Subcutaneous abdominal adipose tissue (tissue), 5 donors: ENCODE results near the gene DCHS1.

Experiments used
- H3K27ac ChIP-seq: one replicate; pipeline ENCODE4 v1.7.0; 2013; ENCODE audit warnings: low read depth, mild to moderate bottlenecking, inconsistent platforms, low read length, moderate library complexity
- H3K27me3 ChIP-seq, 5 donors: one replicate each; pipeline ENCODE4 v1.7.0; 2013; ENCODE audit warnings: low read length in 5 of 5, inconsistent platforms in 1 of 5; ENCODE audit not compliant: control insufficient read depth in 5 of 5, insufficient read depth in 4 of 5
- H3K36me3 ChIP-seq, 5 donors: one replicate each; pipeline ENCODE4 v1.7.0; 2013; ENCODE audit warnings: low read length in 5 of 5; ENCODE audit not compliant: control insufficient read depth in 5 of 5, insufficient read depth in 5 of 5
- H3K4me1 ChIP-seq, 5 donors: one replicate each; pipeline ENCODE4 v1.7.0; 2013; ENCODE audit warnings: low read length in 5 of 5, mild to moderate bottlenecking in 3 of 5, moderate library complexity in 1 of 5; ENCODE audit not compliant: control insufficient read depth in 5 of 5, insufficient read depth in 5 of 5
- H3K4me3 ChIP-seq, 5 donors: one replicate each; pipeline ENCODE4 v1.7.0; 2013; ENCODE audit warnings: low read length in 5 of 5, low read depth in 1 of 5
- H3K9ac ChIP-seq, 5 donors: one replicate each; pipeline ENCODE4 v1.7.0; 2013; ENCODE audit warnings: low read length in 5 of 5, mild to moderate bottlenecking in 4 of 5, moderate library complexity in 3 of 5
- H3K9me3 ChIP-seq, 5 donors: one replicate each; pipeline ENCODE4 v1.7.0; 2013; ENCODE audit warnings: low read length in 5 of 5; ENCODE audit not compliant: control insufficient read depth in 5 of 5
- donor health status: healthy.
- donor health status: healthy.
- donor health status: healthy.
- donor health status: healthy.
- donor health status: healthy.

The DCHS1 gene

DNA sequence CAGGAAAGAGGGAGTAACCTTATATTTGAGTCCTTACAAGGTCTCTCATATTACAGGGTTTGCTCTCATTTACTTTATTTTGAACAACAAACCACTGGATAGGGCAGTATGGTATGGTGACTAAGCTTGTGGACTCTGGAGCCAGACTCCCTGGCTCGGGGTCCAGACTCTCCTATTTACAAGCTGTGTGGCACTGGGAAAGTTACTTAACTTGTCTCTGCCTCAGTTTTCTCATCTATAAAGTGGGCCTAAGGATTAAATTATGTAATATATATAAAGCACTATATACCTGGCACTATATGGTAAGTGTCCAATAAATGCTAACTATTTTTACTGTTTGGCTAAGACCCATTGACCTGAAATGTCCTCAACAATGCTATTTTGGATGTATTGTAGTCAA lies 1.7 kb upstream of the DCHS1 start:
- peaks cover 3 to 31% (median 6%) of the 10 kb centered on the region in 5 donors for H3K4me1 ChIP-seq
- no peaks in the 10 kb centered on the region for H3K9me3 ChIP-seq
- H3K9ac ChIP-seq: no peak overlapping the region
- H3K27ac ChIP-seq: no peak overlapping the region
- H3K36me3 ChIP-seq: no peaks in the 10 kb centered on the region
- H3K4me3 ChIP-seq: no peak overlapping the region
- peaks cover 0 to 12% (median 5%) of the 10 kb centered on the region in 5 donors for H3K27me3 ChIP-seq

GRCh38 chr11:6656936-6657335 lies 1.3 kb upstream of the DCHS1 start:
- Histone ChIP-seq H3K9me3 (no peaks in the 10 kb centered on the region), H3K27ac (no peak overlapping the region), H3K4me1 (peaks cover 3 to 34% (median 6%) of the 10 kb centered on the region in 5 donors), H3K36me3 (no peaks in the 10 kb centered on the region), H3K9ac (peak overlapping the region in 1 of 5 donors; percentile 33), H3K27me3 (peaks cover 0 to 12% (median 5%) of the 10 kb centered on the region in 5 donors), H3K4me3 (no peak overlapping the region)

GRCh38 chr11:6656584-6656915 lies 941 bp upstream of the DCHS1 start:
- peak overlapping the region; percentile 63 for H3K27ac ChIP-seq
- H3K4me3 ChIP-seq: peak overlapping the region in 3 of 5 donors; percentile 52 to 75 (median 58)
- H3K9ac ChIP-seq: peak overlapping the region in 3 of 5 donors; percentile 49 to 65 (median 62)

GRCh38 chr11:6655020-6655789 lies 404 bp downstream of the DCHS1 start:
- H3K27me3 ChIP-seq: peaks cover 0 to 12% (median 5%) of the 10 kb centered on the region in 5 donors
- H3K9ac ChIP-seq: peak overlapping the region in 3 of 5 donors; percentile 55 to 62 (median 56)
- H3K36me3 ChIP-seq: no peaks in the 10 kb centered on the region
- H3K4me1 ChIP-seq: peaks cover 3 to 41% (median 6%) of the 10 kb centered on the region in 5 donors
- peak overlapping the region; percentile 62 to 75 (median 66) for H3K4me3 ChIP-seq
- peak overlapping the region; percentile 56 for H3K27ac ChIP-seq
- no peaks in the 10 kb centered on the region for H3K9me3 ChIP-seq

More at GRCh38 chr11:6656584-6656915, 941 bp upstream of the DCHS1 start:
- H3K4me1 ChIP-seq: peaks cover 3 to 34% (median 6%) of the 10 kb centered on the region in 5 donors
- H3K27me3 ChIP-seq: peaks cover 0 to 12% (median 5%) of the 10 kb centered on the region in 5 donors
- H3K9me3 ChIP-seq: no peaks in the 10 kb centered on the region
- H3K36me3 ChIP-seq: no peaks in the 10 kb centered on the region

- Histone ChIP-seq H3K4me1 (peaks cover 3 to 41% (median 6%) of the 10 kb centered on the region in 5 donors), H3K27me3 (peaks cover 0 to 12% (median 5%) of the 10 kb centered on the region in 5 donors), H3K4me3 (peak overlapping the region; percentile 62 to 75 (median 66)), H3K36me3 (no peaks in the 10 kb centered on the region), H3K9me3 (no peaks in the 10 kb centered on the region), H3K27ac (peak overlapping the region; percentile 56), H3K9ac (peak overlapping the region in 3 of 5 donors; percentile 55 to 62 (median 56))
Observed at GRCh38 chr11:6654281-6655019, 1.2 kb downstream of the DCHS1 start.

DNA sequence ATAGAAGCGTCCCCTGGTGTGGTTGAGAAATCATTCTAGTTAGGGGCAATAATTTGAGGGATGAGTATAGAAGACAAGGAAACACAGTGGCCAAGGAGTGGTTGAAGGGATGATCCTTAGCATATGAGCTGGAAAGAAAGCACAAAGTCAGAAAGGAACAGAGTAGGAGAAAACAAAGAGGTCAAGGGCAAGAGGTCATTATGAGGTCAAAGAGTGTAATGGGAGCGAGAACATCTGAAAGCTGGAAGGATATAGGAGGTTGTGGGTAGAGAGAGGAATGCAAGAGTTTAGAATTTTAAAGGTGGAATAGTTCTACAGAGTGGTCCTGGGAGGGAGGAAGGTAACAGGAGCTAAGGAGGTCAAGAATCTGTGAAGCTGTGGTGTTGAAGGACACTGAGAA lies 2.0 kb downstream of the DCHS1 start:
- Histone ChIP-seq H3K9me3 (no peaks in the 10 kb centered on the region), H3K4me3 (no peak overlapping the region), H3K36me3 (no peaks in the 10 kb centered on the region), H3K9ac (no peak overlapping the region), H3K27ac (no peak overlapping the region), H3K27me3 (peaks cover 0 to 12% (median 5%) of the 10 kb centered on the region in 5 donors), H3K4me1 (peaks cover 3 to 48% (median 6%) of the 10 kb centered on the region in 5 donors)

DNA sequence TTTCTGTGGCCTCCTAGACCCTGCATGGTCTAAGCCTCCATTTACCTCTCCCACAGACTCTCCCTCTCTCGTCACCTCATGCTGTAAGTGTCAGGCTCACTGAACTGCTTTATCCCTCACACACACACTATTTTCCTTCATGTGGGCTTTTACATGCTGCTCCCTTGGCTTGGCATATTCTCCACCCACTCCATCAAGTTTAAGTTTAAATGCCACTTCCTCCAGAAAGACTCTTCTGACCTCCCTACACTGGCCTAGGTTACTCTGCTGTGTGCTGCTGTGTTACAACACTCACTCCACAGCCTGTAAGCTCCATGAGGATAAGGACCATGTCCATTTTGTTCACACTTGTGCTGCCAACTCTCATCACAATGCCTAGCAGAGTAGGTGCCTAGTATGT lies 2.5 kb downstream of the DCHS1 start:
- Histone ChIP-seq H3K27ac (peak overlapping the region; percentile 14), H3K9ac (no peak overlapping the region)

GRCh38 chr11:6652182-6652581 lies 3.4 kb downstream of the DCHS1 start:
- Histone ChIP-seq H3K36me3 (no peaks in the 10 kb centered on the region), H3K27me3 (peaks cover 0 to 12% (median 5%) of the 10 kb centered on the region in 5 donors), H3K9ac (no peak overlapping the region), H3K4me1 (peaks cover 3 to 63% (median 16%) of the 10 kb centered on the region in 5 donors), H3K27ac (peak overlapping the region; percentile 14), H3K4me3 (no peak overlapping the region), H3K9me3 (no peaks in the 10 kb centered on the region)

More for the DNA sequence above, 2.5 kb downstream of the DCHS1 start:
- Histone ChIP-seq H3K4me1 (peaks cover 3 to 54% (median 9%) of the 10 kb centered on the region in 5 donors), H3K27me3 (peaks cover 0 to 12% (median 5%) of the 10 kb centered on the region in 5 donors), H3K36me3 (no peaks in the 10 kb centered on the region), H3K9me3 (no peaks in the 10 kb centered on the region), H3K4me3 (no peak overlapping the region)

DNA sequence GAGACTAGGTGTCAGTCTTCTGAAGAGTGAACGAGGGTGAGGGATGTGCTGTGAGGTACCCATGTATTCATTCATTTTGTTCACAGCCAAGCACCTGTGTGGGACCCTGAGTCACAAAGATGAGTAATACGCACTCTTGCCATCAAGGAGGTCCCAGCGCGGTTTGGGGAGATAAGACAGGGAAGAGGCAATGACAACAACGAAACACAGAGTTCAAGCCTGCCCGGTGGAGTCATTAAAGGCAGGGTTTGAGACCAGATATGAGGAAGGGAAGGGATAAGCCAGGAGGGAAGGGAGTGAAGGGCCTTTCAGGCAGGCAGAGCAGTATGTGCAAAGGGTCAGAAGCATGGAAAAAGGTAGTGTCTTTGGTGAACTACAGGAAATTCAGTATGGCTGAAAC lies 4.6 kb downstream of the DCHS1 start:
- Histone ChIP-seq H3K27ac (peak overlapping the region; percentile 15), H3K4me1 (peaks cover 8 to 68% (median 28%) of the 10 kb centered on the region in 5 donors), H3K36me3 (no peaks in the 10 kb centered on the region)

DNA sequence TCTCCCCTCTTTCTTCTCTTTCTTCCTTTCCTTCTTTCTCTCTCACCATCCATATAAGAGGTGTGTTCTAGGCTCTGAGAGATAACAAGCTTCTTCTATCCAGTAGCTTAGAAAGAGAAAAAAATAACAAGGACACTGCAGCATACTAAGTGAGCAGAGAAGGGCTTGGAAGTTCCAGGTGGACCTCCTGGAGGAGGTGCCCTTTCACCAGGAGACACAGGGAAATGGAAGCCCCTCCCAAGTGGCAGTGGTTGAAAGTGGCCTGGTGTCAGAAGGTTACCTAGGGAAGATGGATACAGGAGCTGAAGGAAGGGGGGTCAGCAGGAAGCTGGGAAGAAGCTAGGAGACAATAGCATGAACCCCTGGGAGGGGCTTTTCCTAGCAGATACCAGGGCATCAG lies 5.5 kb downstream of the DCHS1 start:
- H3K4me1 ChIP-seq: peaks cover 12 to 77% (median 36%) of the 10 kb centered on the region in 5 donors

More for the DNA sequence above, 4.6 kb downstream of the DCHS1 start:
- no peaks in the 10 kb centered on the region for H3K9me3 ChIP-seq
- H3K27me3 ChIP-seq: peaks cover 0 to 3% (median 0%) of the 10 kb centered on the region in 5 donors
- no peak overlapping the region for H3K4me3 ChIP-seq
- H3K9ac ChIP-seq: no peak overlapping the region

More for the DNA sequence above, 5.5 kb downstream of the DCHS1 start:
- H3K27me3 ChIP-seq: peaks cover 0 to 3% (median 0%) of the 10 kb centered on the region in 5 donors
- H3K36me3 ChIP-seq: peaks cover 0 to under 1% (median 0%) of the 10 kb centered on the region in 5 donors
- H3K9me3 ChIP-seq: no peaks in the 10 kb centered on the region
- H3K27ac ChIP-seq: peak overlapping the region; percentile 15
- no peak overlapping the region for H3K4me3 ChIP-seq
- H3K9ac ChIP-seq: no peak overlapping the region
